ENCODE measurements around the gene RCOR1. TPM values are rescaled to one million over a fixed set of nuclear protein-coding genes. Genes with fewer than 3 reads are reported as not detected.

Gene RCOR1
- total RNA-seq, 1 experiment from 2014 or later = 25.4 TPM

DNA sequence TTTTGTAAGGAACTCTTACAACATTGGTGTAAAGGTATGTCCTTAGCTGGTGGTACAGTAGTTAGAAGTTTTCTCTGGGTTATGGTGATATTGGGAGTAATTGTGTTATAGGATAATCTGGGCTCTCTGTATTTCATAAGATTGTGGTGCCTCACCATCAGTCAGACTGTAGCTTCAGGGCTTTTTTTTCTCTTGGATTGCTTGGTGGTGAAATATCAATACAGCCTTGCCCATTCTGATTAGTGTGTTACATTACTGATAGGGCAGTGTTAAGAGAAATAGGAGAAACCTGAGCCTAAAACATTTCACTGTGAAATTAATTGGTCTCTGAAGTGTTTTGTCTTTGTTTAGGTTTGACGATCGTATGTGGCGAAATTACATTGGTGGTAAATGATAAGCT lies 71.0 kb downstream of the RCOR1 start:
- POLR2A ChIA-PET = no interaction called here

GRCh38 chr14:102665621-102666020 lies 73.2 kb downstream of the RCOR1 start:
- Mint-ChIP-seq H3K27ac (peak overlapping the region; percentile 35; the same call in 1 of the 2 replicates), H3K4me3 (no peak overlapping the region), H3K27me3 (ENCODE audit: low read depth) (no peaks in the 10 kb centered on the region), H3K9me3 (no peaks in the 10 kb centered on the region), H3K4me1 (peaks cover 70% of the 10 kb centered on the region), H3K36me3 (no peaks in the 10 kb centered on the region)
- no peak for DNase-seq (ENCODE audit: low spot score)
- POLR2A ChIA-PET = no interaction called here
- CTCF ChIA-PET = interaction anchor here (0.7 kb wide), 1 partner anchor 29 kb away, joined by 3 read pairs; no protein-coding TSS in a partner anchor
- no peak for ATAC-seq
- TF ChIP-seq, protein P1, sequence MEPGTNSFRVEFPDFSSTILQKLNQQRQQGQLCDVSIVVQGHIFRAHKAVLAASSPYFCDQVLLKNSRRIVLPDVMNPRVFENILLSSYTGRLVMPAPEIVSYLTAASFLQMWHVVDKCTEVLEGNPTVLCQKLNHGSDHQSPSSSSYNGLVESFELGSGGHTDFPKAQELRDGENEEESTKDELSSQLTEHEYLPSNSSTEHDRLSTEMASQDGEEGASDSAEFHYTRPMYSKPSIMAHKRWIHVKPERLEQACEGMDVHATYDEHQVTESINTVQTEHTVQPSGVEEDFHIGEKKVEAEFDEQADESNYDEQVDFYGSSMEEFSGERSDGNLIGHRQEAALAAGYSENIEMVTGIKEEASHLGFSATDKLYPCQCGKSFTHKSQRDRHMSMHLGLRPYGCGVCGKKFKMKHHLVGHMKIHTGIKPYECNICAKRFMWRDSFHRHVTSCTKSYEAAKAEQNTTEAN (CRISPR knock-in tag; IDR thresholded peaks at IDR 0.05) = no peak
- TF ChIP-seq ETV6 (CRISPR knock-in tag; IDR thresholded peaks at IDR 0.05) (no peak), JUN (CRISPR knock-in tag; IDR thresholded peaks at IDR 0.05) (no peak), IRF2 (CRISPR knock-in tag; IDR thresholded peaks at IDR 0.05; ENCODE audit: borderline replicate concordance, low read depth) (no peak), FOXK1 (CRISPR knock-in tag; IDR thresholded peaks at IDR 0.05) (no peak), TCF7 (CRISPR knock-in tag; IDR thresholded peaks at IDR 0.05; ENCODE audit: low read depth) (no peak), TEAD4 (CRISPR knock-in tag; IDR thresholded peaks at IDR 0.05) (no peak)
- TF ChIP-seq, protein P2, sequence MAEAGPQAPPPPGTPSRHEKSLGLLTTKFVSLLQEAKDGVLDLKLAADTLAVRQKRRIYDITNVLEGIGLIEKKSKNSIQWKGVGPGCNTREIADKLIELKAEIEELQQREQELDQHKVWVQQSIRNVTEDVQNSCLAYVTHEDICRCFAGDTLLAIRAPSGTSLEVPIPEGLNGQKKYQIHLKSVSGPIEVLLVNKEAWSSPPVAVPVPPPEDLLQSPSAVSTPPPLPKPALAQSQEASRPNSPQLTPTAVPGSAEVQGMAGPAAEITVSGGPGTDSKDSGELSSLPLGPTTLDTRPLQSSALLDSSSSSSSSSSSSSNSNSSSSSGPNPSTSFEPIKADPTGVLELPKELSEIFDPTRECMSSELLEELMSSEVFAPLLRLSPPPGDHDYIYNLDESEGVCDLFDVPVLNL (CRISPR knock-in tag; IDR thresholded peaks at IDR 0.05; ENCODE audit: borderline replicate concordance, low read depth) = no peak

More for the DNA sequence above, 71.0 kb downstream of the RCOR1 start:
- Mint-ChIP-seq H3K27ac (peak overlapping the region; percentile 95), H3K27me3 (ENCODE audit: low read depth) (no peaks in the 10 kb centered on the region), H3K4me3 (peak overlapping the region; percentile 36), H3K4me1 (peaks cover 80% of the 10 kb centered on the region), H3K36me3 (no peaks in the 10 kb centered on the region), H3K9me3 (no peaks in the 10 kb centered on the region)
- TF ChIP-seq, protein P3, sequence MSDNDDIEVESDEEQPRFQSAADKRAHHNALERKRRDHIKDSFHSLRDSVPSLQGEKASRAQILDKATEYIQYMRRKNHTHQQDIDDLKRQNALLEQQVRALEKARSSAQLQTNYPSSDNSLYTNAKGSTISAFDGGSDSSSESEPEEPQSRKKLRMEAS (CRISPR knock-in tag; IDR thresholded peaks at IDR 0.05) = no peak
- TF ChIP-seq SP1 (CRISPR knock-in tag; conservative IDR thresholded peaks at IDR 0.05) = no peak
- TF ChIP-seq ZNF671 (CRISPR knock-in tag; IDR thresholded peaks at IDR 0.05) = no peak
- TF ChIP-seq IRF1 (CRISPR knock-in tag; IDR thresholded peaks at IDR 0.05) = no peak
- TF ChIP-seq MLX (CRISPR knock-in tag; IDR thresholded peaks at IDR 0.05) = no peak
- TF ChIP-seq PRRX2 (CRISPR knock-in tag; IDR thresholded peaks at IDR 0.05) = no peak
- TF ChIP-seq TEAD4 (CRISPR knock-in tag; IDR thresholded peaks at IDR 0.05) = no peak
- TF ChIP-seq SMAD4 (CRISPR knock-in tag; IDR thresholded peaks at IDR 0.05) = no peak
- TF ChIP-seq NR3C1 (CRISPR knock-in tag; conservative IDR thresholded peaks at IDR 0.05; ENCODE audit: low read depth) = no peak
- no peak for TF ChIP-seq NR2C2 (CRISPR knock-in tag; IDR thresholded peaks at IDR 0.05)
- TF ChIP-seq TP53 (CRISPR knock-in tag; IDR thresholded peaks at IDR 0.05) = no peak
- TF ChIP-seq, protein P4, sequence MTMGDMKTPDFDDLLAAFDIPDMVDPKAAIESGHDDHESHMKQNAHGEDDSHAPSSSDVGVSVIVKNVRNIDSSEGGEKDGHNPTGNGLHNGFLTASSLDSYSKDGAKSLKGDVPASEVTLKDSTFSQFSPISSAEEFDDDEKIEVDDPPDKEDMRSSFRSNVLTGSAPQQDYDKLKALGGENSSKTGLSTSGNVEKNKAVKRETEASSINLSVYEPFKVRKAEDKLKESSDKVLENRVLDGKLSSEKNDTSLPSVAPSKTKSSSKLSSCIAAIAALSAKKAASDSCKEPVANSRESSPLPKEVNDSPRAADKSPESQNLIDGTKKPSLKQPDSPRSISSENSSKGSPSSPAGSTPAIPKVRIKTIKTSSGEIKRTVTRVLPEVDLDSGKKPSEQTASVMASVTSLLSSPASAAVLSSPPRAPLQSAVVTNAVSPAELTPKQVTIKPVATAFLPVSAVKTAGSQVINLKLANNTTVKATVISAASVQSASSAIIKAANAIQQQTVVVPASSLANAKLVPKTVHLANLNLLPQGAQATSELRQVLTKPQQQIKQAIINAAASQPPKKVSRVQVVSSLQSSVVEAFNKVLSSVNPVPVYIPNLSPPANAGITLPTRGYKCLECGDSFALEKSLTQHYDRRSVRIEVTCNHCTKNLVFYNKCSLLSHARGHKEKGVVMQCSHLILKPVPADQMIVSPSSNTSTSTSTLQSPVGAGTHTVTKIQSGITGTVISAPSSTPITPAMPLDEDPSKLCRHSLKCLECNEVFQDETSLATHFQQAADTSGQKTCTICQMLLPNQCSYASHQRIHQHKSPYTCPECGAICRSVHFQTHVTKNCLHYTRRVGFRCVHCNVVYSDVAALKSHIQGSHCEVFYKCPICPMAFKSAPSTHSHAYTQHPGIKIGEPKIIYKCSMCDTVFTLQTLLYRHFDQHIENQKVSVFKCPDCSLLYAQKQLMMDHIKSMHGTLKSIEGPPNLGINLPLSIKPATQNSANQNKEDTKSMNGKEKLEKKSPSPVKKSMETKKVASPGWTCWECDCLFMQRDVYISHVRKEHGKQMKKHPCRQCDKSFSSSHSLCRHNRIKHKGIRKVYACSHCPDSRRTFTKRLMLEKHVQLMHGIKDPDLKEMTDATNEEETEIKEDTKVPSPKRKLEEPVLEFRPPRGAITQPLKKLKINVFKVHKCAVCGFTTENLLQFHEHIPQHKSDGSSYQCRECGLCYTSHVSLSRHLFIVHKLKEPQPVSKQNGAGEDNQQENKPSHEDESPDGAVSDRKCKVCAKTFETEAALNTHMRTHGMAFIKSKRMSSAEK (CRISPR knock-in tag; IDR thresholded peaks at IDR 0.05; ENCODE audit: borderline replicate concordance) = no peak
- no peak for TF ChIP-seq JAZF1 (CRISPR knock-in tag; IDR thresholded peaks at IDR 0.05)
- TF ChIP-seq, protein P1 (CRISPR knock-in tag; IDR thresholded peaks at IDR 0.05) = no peak
- TF ChIP-seq TEAD1 (CRISPR knock-in tag; IDR thresholded peaks at IDR 0.05) = no peak
- TF ChIP-seq, protein P5, sequence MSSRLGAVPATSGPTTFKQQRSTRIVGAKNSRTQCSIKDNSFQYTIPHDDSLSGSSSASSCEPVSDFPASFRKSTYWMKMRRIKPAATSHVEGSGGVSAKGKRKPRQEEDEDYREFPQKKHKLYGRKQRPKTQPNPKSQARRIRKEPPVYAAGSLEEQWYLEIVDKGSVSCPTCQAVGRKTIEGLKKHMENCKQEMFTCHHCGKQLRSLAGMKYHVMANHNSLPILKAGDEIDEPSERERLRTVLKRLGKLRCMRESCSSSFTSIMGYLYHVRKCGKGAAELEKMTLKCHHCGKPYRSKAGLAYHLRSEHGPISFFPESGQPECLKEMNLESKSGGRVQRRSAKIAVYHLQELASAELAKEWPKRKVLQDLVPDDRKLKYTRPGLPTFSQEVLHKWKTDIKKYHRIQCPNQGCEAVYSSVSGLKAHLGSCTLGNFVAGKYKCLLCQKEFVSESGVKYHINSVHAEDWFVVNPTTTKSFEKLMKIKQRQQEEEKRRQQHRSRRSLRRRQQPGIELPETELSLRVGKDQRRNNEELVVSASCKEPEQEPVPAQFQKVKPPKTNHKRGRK (CRISPR knock-in tag; IDR thresholded peaks at IDR 0.05; ENCODE audit: borderline replicate concordance) = no peak
- TF ChIP-seq NFE2L1 (CRISPR knock-in tag; IDR thresholded peaks at IDR 0.05) = no peak
- DNase-seq (ENCODE audit: low spot score) (no peak), ATAC-seq (no peak)
- CTCF ChIA-PET = interaction anchor here (1.0 to 1.8 kb wide), 2 partner anchors 31 to 442 kb away, joined by 3 to 9 read pairs; no protein-coding TSS in a partner anchor
